GM18867 (cell line): Measurements from ENCODE around the gene COL25A1.
A peak's percentile ranks its signal among the peaks of the same experiment; 100 is the strongest.
"Not testable (repeated sequence)": the region's sequence is repeated elsewhere in the genome, so short reads cannot be mapped to it uniquely, and the experiment has no call there.

Source experiments
- ATAC-seq: cut with Tn5 transposase; IDR thresholded peaks from one replicate; pipeline ENCODE4 v1.9.1; 2021; ENCODE audit warnings: mild to moderate bottlenecking, moderate library complexity; ENCODE audit not compliant: unreplicated experiment

COL25A1 gene

DNA sequence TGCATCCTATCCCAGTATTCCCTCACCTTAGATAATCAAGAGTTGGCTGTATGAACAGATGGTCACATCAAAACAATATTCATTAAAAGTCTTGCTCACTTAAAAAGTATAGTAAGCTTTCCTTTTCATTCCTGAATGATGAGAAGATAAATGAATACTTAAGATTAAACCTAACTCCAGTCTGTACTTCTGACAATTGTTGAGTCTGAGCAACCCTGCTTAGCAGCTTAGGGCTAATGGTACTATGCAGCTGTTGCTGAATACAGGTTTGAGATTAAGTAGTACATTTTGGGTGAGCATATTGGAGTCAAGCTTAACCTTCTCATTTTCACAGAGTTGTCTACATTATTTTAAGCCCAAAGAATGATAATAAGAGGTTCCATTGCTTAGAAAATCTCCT, 417.9 kb downstream of the COL25A1 start:
- ATAC-seq: no peak

DNA sequence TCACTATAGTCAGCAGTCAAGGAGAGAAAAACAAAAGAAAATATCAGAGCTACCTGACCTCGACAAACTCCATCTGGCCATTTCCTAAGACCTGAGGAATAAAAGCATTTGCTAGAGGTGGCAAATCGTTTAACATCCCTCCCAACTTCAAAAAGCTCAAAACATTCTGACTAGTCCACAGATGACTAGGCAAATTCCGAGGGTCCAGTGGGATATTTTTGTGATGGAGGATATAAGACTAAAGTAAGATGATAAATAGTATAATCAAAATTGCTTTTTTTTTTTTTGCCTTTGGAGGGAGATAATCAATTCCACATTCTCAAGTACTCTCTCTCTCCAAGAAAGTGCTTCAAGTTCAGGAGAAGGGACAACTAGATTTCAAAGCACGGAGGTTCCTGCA, 420.5 kb downstream of the COL25A1 start:
- no peak for ATAC-seq

DNA sequence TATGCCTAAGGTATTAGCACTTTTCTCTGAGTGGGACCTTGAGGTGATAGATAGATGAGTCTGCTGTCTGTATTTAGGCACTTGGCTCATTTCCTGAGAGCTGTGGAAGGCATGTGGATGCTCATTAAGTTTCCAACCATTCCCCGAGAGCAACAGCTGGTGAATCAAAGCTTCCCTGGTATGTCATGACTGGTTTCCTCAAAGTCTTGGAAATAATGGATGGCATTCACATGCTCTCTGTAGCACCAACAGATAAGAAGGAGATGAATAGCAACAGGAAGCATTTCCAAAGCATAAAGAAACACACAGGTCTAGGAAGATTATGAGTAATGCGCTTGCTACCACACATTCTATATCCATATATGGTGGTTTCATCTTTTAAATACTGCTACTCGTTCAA, 421.3 kb downstream of the COL25A1 start:
- ATAC-seq: no peak

DNA sequence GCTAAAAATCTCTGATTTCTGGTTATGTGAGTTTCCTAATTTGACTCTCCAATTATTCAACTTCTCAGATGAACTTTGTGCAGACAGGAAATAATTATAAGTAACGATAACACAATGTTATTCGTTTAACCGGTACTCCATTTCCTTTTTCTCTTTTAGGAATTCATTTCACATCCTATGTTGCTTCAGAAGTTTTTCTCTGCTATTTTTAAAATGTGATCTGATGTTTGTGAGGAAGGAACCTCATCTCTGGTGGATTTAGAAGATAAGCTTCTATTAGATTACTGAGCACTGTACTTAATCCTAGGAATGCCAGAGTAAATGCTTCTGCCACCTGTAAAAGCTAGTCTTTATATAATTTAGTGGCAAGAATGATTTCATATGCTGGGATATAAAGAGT, 423.7 kb downstream of the COL25A1 start:
- no peak for ATAC-seq

DNA sequence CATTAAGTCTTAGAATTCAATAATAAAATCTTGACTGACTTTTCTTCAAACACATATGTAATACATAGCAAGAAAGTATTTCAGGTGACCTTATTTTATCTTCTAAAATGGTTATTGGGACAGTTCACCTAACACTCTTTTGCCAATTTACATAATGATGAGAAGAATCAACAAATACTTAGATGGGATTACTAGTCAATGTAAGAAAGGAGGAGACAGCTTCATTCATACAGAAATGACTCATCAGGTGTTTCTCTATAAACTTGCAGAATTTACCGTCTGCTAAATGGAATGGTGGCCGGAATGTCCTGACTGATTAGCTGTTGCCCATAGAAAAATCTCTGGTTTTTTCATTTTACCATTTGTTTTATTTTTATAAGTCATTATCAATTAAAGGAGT, 424.6 kb downstream of the COL25A1 start:
- no peak for ATAC-seq

DNA sequence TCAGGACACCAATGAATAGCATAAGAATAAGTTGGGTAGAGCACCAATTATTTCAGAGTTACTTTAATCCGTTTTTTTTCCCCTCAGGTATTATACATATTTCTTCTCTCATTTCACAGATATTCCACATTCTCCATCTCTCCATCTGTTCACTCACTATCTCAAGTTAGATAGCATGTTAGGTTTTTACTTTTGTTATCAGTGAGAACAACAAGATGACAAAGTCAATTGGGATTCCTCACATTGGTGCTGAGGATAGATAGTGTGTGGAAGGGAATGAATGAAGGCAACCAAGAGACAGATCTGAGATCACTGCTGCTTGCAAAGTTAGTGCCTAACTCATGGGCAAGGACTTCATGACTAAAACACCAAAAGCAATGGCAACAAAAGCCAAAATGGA, 427.7 kb downstream of the COL25A1 start:
- ATAC-seq: no peak

DNA sequence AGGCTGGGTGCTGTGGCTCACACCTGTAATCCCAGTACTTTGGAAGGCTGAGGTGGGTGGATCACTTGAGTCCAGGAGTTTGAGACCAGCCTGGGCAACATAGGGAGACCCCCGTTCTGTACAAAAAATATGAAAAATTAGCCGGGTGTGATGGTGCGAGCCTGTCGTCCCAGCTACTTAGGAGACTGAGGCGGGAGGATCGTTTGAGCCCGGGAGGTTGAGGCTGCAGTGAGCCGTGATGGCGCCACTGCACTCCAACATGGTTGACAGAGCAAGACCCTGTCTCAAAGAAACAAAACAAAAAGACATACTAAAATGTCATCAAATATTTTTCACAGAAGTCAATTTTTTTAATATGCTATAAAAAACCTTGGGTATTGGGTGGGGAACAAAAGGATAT, 432.5 kb downstream of the COL25A1 start:
- not testable (repeated sequence) for ATAC-seq

DNA sequence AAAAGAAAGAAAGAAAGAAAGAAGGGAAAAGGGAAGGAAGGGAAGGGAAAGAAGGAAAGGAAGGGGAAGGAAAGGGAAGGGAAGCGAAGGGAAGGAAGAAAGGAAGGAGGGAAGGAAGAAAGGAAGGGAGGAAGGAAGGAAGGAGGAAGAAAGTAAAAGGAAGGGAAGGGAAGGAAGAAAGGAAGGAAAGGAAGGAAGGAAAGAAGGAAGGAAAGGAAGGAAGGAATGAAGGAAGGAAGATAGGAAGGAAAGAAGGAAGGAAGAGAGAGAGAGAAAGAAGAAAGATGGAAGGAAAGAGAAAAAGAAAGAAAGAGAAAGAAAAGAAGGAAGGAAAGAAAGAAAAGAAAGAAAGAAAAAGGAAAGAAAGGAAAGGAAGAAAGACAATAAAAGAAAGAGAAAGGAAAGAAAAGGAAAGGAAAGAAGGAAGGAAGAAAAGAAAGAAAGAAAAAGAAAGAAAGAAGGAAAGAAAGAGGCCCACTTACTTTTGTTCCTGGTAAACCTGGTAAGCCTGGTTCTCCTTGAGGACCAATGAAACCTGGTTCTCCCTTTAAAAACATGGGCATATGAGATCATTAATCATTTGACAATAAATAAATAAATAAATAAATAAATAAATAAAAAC, 433.7 kb downstream of the COL25A1 start:
- ATAC-seq: no peak

DNA sequence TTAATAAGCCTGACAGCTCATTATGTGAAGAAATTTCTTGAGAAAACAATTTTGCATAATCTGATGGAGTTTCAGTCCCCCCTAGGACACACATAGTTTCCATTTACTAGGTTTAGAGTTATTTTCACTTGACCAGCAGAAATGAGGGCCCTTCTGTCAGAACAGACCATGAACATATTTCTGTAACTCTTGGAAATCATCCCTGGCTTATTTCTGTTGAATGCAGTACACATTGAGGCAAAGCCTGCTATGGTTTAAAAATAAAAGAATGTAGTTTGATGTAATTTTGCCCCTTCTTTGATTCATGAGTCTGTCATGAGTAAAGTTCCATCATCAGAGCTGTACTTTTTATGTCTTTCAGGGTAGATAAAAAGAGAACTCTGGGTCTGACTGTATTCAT, 435.0 kb downstream of the COL25A1 start:
- no peak for ATAC-seq

DNA sequence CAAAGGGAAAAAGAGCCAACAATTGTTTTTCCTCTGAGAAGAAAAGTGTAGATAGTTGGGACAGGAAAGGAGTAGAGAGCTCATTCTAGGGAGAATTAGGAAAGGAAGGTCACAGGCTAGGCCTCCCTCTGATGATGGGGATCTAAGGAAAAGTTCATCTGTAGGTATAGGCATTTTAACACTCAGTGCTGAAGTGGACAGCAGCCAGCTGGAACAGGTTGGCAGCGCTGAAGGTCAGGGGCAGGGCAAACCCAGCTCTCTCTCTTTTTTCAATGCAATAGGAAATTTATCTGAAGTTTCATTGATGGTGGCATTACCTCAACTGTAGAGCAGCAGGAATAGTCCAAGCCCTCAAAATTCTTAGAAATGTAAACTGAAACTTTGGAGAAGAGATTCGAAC, 441.1 kb downstream of the COL25A1 start:
- no peak for ATAC-seq

DNA sequence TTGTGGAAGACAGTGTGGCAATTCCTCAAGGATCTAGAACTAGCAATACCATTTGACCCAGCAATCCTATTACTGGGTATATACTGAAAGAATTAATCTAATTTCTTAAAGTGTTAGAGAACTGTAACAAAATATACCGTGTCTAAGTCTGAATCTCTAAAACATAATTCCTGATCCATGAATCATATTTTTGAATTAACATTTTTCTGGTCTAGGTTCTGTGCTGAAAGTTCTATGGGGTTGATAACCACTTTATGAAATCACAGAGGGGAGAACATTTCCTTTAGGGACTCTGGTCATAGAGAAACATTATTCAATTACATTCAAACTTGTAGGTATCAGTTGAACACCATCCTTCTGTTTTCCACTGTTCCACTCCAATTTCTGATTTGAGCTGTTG, 447.7 kb downstream of the COL25A1 start:
- ATAC-seq: no peak

DNA sequence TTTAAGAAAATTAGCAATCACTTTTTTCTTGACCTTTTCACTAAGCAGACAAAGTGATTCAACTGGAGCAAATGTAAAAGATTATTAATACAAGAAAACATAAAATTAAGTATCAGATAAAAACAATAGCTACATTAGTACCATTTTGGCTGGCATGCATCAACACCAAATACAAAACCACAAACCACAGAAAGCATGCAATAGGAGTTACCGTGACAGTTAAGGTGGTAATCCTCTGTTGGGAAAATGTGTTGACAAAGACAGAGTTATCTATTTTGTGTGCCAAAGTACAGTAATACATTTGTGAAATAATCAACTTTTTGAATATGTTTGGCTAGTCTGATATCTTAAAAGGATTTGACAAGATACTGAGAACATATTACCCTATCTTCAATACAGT, 449.8 kb downstream of the COL25A1 start:
- ATAC-seq: no peak

DNA sequence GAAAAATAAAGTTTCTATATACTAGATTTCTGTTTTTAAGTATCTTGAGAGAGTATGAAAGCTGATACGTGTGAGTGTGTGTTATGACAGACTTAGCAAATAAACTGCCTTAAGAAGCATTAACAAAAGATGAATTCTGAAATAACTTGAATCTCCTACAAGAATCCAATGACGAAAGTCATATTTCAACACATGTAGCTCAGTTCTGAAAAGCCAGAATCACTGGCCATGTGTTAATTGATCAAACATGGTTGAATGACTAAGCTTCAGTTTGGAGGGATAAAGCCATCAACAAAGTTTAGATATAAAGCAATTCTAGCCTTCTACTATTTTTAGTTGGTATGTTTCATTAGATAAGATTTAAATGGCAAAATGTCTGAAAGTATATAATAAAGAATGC, 451.1 kb downstream of the COL25A1 start:
- no peak for ATAC-seq

DNA sequence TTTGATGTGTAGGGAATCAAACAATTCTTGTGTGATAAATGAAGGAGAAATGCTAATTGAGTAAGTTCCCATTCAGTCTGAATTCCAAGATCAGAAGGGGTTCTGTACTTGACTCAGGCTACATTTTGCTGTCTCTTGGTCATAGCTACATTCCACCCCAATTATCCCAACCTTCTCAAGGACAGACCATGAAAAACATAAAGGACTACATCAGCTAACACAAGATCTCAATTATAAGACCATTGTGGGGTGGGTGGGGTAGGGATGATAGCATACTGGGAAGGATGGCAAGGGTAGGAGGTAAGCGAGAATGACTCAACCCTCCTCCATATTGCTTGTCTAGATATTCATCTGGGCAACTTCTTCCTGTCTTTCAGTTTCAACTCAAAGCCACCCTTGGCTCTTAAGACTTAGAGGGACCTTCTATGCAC, 452.2 kb downstream of the COL25A1 start:
- ATAC-seq: no peak

DNA sequence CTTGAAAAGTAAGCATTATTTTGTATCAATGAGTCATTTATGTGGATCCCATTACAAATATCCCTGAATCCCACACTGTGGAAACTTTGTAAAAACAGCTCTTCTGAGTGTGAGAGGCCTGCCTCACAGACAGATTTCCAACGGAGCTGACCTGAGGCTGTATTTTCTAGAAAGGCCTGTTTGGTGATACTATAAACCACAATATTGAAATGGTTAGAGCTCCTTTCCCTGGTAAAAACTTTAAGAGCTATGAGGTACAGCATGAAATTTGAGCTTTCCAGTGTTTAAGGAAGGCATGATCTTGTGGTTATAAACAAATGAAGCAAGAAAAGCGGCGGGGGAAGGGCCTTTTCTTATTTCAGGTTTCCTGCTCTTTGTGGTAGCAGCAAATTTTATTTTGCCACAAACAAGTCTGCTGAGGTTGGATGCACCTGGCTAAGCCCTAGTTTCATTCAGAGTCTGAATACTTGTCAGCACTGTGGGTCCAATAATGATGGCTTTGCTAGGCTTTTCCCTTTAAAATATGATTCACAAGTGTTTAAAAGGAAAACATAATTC, 452.8 kb downstream of the COL25A1 start:
- ATAC-seq: peak; percentile 89

DNA sequence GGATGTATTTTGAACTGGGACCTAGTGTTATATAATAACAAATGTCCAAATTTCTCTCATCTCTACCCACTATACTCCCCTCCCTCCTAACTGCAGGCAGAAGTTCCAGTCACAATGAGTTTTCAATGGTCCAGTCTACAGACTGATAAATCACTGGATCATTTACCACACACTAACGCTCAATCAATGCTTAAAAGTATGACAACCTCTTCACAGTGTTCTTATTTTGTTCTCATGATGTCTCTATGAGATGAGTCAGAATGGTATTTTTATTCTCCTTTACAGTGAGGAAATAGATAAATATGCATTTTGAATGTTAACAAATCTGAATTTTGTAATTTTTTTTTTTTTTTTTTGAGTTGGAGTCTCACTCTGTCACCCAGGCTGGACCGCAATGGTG, 455.9 kb downstream of the COL25A1 start:
- ATAC-seq: no peak

DNA sequence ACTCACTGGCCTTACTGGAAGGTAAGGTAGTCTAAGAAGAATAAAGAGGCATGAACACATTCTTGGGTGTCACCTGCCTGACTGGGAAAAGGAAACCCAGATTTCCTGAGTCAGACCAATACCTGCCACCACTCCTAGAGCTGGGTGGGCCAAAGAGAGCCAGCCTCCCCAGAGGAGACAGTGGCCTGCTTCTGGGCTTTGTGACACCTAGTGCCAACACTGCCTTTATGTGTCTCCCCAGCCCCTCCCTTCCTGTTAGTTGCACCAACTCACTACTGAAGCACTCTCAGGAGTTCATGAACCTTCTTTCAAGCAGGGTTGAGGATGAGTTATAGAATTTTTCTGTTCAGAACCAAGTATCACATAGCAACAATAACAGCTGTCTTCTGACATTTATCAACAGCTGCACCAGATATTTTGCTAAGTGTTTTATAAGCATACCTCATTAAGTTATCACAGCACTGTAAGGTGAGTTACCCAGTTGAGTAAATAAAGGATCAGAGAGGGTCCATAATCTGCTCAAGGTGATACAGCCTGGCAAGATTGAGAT, 462.0 kb downstream of the COL25A1 start:
- no peak for ATAC-seq

DNA sequence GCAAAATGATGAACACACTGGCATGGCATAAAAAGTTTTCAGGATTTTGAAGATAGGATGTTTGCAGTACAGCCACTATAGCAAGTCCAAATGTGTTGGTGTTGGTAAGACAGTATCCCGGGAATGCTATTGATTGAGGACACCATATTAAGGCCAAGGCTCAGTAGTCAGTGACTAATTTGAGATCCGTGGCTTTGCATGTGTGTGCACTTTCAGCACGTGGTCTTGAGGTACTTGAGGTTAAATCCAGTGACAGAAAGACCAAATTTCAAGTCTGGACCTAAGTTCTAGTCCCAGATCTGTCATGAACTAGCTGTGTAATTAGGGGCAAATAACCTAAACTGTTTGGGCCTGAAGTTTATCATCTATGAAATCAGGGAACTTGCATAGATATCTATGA, 463.1 kb downstream of the COL25A1 start:
- ATAC-seq: no peak

DNA sequence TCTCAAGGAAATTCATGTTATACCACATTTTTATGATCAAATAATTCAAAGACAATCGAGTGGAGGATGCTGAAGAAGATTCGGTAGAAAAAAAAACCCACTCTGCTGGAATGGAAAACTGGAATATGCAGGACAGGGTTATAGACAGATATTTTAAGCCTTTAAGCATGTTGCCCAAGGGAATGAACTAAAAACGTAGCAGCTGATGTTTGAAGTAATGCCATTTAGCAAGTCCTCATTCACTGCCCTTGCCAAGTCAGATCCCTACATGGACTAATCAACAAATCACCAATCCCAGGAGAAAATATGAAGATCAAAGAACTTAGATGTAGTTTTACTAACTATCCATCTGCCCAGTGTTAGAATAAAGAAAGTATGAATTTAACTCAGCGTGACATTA, 464.0 kb downstream of the COL25A1 start:
- no peak for ATAC-seq

DNA sequence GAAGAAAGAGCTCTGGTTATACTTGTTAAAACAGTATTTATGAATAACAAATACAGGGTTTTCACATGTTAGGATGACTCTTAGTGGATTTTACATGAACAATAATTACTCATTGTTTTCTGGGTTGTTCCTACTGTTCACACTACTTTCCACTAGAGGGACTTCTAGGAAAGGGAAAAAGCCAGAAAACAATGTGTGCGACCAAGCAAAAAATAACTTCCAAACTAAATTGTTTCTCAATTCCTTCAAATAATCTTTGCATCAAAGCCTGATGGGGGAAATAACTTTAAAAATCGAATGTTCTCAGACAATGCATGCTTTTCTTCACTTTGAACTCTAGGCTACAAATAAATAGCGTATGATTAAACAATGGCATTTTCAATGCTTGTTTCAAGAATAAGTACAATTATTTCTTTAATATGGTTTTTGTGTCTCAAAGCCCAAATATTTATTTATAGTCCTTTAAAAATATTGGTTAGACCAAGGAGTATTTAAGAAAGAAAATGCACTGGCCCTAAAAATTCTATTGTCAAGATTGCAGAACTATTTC, 467.5 kb downstream of the COL25A1 start:
- no peak for ATAC-seq

DNA sequence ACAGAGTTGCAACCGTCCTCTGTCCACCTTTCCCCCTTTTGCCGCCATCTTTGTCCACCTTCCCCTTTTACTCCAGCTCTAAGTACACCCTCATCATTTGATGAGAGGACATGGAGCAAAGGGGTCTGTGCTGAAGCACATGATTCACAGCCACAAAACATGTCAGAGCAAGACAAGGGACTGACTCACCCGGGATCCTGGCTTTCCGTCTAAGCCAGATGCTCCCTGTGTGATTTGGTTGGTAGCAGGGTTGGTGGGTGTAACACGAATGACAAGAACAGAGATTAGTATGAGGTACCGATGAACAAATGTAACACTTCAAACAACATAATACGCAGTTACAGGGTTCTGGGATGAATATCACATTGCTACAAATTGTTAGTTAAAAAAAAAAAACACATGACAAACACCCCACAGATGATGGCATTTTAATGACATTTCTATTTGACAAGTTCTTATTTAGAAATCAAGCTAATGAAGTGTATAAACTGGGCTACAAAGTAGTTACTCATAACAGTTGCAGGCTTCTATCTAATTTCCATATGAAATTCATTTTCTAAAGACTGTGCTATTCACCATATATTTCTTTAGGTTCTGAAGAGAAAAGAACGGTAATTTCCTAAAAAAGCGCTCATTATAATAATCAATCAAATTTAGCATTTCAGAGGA, 468.2 kb downstream of the COL25A1 start:
- ATAC-seq: no peak

DNA sequence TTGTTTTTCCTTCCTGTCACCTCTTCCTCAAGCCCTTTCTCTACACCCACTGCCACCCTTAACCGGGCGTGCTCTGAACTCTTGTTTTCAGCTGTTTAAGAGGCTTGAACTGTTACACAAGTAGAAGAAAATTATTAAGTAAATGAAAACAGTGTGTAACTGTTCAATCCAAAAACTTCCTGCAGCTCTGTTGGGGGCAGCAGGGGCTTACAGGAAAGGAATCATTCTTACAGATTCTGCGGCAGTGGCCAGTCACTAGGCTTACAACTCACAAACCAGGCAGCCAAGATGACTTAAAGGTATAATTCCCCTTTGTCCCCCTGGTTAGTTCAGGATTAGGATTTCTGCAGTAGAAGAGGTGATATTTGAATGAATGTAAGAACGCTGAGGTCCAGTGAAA, 469.4 kb downstream of the COL25A1 start:
- ATAC-seq: no peak
